Thoracic aorta (tissue), 2 donors: ENCODE results near the gene JAML. TPM values are rescaled to one million over a fixed set of nuclear protein-coding genes. Genes with fewer than 3 reads are reported as not detected.

Source experiments
- ATAC-seq: fragments of 150-250 bp; one replicate; pipeline ENCODE4 v1.8.0; 2017; ENCODE audit warnings: low read depth; ENCODE audit not compliant: insufficient number of reproducible peaks, low FRiP score
- DNase-seq: peaks from one replicate; pipeline ENCODE4 v3.0.0-alpha.2; 2020; ENCODE audit warnings: low spot score
- H3K27ac ChIP-seq, 2 donors: fragments of 200-600 bp; sonication (generic); 1 replicate in 1 of 2; 2 replicates in 1 of 2; pipeline ENCODE4 v1.5.1; 2016; ENCODE audit warnings: mild to moderate bottlenecking in 2 of 2, moderate library complexity in 2 of 2
- H3K27me3 ChIP-seq: fragments of 200-600 bp; sonication (generic); replicated peaks from 2 replicates; pipeline ENCODE4 v1.6.0; 2016; ENCODE audit warnings: mild to moderate bottlenecking; ENCODE audit not compliant: insufficient read depth
- H3K36me3 ChIP-seq: fragments of 200-600 bp; sonication (generic); one replicate; pipeline ENCODE4 v1.5.1; 2016
- H3K4me1 ChIP-seq, 2 donors: fragments of 200-600 bp; sonication (generic); 1 replicate in 1 of 2; 2 replicates in 1 of 2; pipeline versions ENCODE4 v1.5.1 to v1.6.0; 2016; ENCODE audit warnings: low read depth in 2 of 2, mild to moderate bottlenecking in 1 of 2; ENCODE audit not compliant: control insufficient read depth in 1 of 2
- H3K4me3 ChIP-seq: fragments of 200-600 bp; sonication (generic); 2 replicates; pipeline ENCODE4 v1.5.1; 2016; ENCODE audit warnings: mild to moderate bottlenecking
- H3K9me3 ChIP-seq: fragments of 200-600 bp; sonication (generic); 2 replicates; pipeline ENCODE4 v1.5.1; 2016
- CTCF ChIP-seq: fragments of 200-600 bp; sonication (generic); IDR thresholded peaks from one replicate; pipeline ENCODE4 v1.5.1; 2019; ENCODE audit warnings: antibody characterized with exemption
- total RNA-seq, 2 donors: library from RNA; depleted of rRNA; stranded (reverse); fragments of >200 nt; gene quantifications; one replicate each; pipeline versions ENCODE4 v1.1.0 to v1.2.3, GENCODE V29; 2016

Gene JAML
- total RNA-seq, 2 donors from 2014 or later: 3.7 to 7.6 TPM

- no peak for ATAC-seq
- Histone ChIP-seq H3K4me1 (peaks cover 0 to 7% of the 10 kb centered on the region in 2 donors), H3K9me3 (no peaks in the 10 kb centered on the region), H3K36me3 (no peaks in the 10 kb centered on the region), H3K27ac (no peak within 1 kb of the TSS), H3K4me3 (peak within 1 kb of the TSS; percentile 20), H3K27me3 (no peaks in the 10 kb centered on the region)
- no peak for TF ChIP-seq CTCF
- no peak for DNase-seq
Observed at GRCh38 chr11:118175993-118176777, 48.6 kb downstream of the JAML start, which contains the start of gene SCN2B. Gene SCN2B (minus strand): TSS chr11:118176639. CDS start chr11:118176431, 208 bp downstream.

- Histone ChIP-seq H3K4me3 (no peak overlapping the region), H3K9me3 (no peaks in the 10 kb centered on the region), H3K36me3 (no peaks in the 10 kb centered on the region), H3K27me3 (no peaks in the 10 kb centered on the region), H3K27ac (no peak overlapping the region), H3K4me1 (peaks cover 0 to 7% of the 10 kb centered on the region in 2 donors)
- TF ChIP-seq CTCF: no peak
- ATAC-seq (no peak), DNase-seq (no peak)
Observed at GRCh38 chr11:118175031-118175992, 49.5 kb downstream of the JAML start.

GRCh38 chr11:118174006-118174567 is 50.7 kb downstream of the JAML start:
- Histone ChIP-seq H3K4me3 (no peak overlapping the region), H3K4me1 (peaks cover 0 to 7% of the 10 kb centered on the region in 2 donors), H3K27me3 (no peaks in the 10 kb centered on the region), H3K27ac (no peak overlapping the region), H3K36me3 (no peaks in the 10 kb centered on the region), H3K9me3 (no peaks in the 10 kb centered on the region)
- no peak for TF ChIP-seq CTCF
- ATAC-seq (no peak), DNase-seq (no peak)

GRCh38 chr11:118172356-118172755 is 52.5 kb downstream of the JAML start:
- Histone ChIP-seq H3K27me3 (no peaks in the 10 kb centered on the region), H3K4me1 (peaks cover 0 to 7% of the 10 kb centered on the region in 2 donors), H3K4me3 (no peak overlapping the region), H3K36me3 (no peaks in the 10 kb centered on the region), H3K27ac (no peak overlapping the region), H3K9me3 (no peaks in the 10 kb centered on the region)
- no peak for TF ChIP-seq CTCF
- no peak for ATAC-seq
- DNase-seq: no peak
